Sigmoid colon (tissue), 7 donors: Measurements from ENCODE around the gene FUT7. TPM values are rescaled to one million over a fixed set of nuclear protein-coding genes. Genes with fewer than 3 reads are reported as not detected.
A peak's percentile ranks its signal among the peaks of the same experiment; 100 is the strongest.
"Not testable (repeated sequence)": the region's sequence is repeated elsewhere in the genome, so short reads cannot be mapped to it uniquely, and the experiment has no call there.

Source experiments
- DNase-seq: peaks from one replicate; pipeline ENCODE4 v3.0.0-alpha.2; 2019
- H3K27ac ChIP-seq, 4 donors: fragments of 200-600 bp; sonication (generic); one replicate each; pipeline ENCODE4 v1.5.1; 2016 to 2019; ENCODE audit warnings: mild to moderate bottlenecking in 1 of 4
- H3K27me3 ChIP-seq, 3 donors: fragments of 200-600 bp; sonication (generic); one replicate each; pipeline ENCODE4 v1.5.1; 2019; ENCODE audit warnings: mild to moderate bottlenecking in 1 of 3
- H3K36me3 ChIP-seq, 4 donors: fragments of 200-600 bp; sonication (generic); one replicate each; pipeline ENCODE4 v1.5.1; 2016 to 2019
- H3K4me1 ChIP-seq, 4 donors: fragments of 200-600 bp; sonication (generic); one replicate each; pipeline ENCODE4 v1.5.1; 2017 to 2019
- H3K4me3 ChIP-seq, 4 donors: fragments of 200-600 bp; sonication (generic); one replicate each; pipeline ENCODE4 v1.5.1; 2017 to 2019; ENCODE audit warnings: mild to moderate bottlenecking in 2 of 4, moderate library complexity in 1 of 4
- H3K9me3 ChIP-seq, 4 donors: fragments of 200-600 bp in 3 of 4; sonication (generic) in 3 of 4; one replicate each; pipeline versions ENCODE4 v1.5.1 to v1.6.1; 2013 to 2019
- EP300 ChIP-seq, 4 donors: sonication (generic); formaldehyde crosslinking; IDR thresholded peaks; one replicate each; pipeline ENCODE4 v1.6.1; 2017; ENCODE audit warnings: antibody characterized with exemption in 4 of 4
- POLR2A ChIP-seq, 2 donors: fragments of 450-650 bp; IDR thresholded peaks; one replicate each; pipeline ENCODE4 v1.6.1; 2016; ENCODE audit warnings: antibody characterized with exemption in 2 of 2, mild to moderate bottlenecking in 2 of 2, moderate library complexity in 2 of 2
- POLR2AphosphoS5 ChIP-seq, 4 donors: sonication (generic); formaldehyde crosslinking; IDR thresholded peaks; one replicate each; pipeline ENCODE4 v1.6.1; 2017; ENCODE audit warnings: antibody characterized with exemption in 4 of 4
- WGBS, 2 donors: extraction: QIAGEN DNeasy Blood & Tissue Kit; methylation state at CpG; one replicate each; pipeline ENCODE4 v1.1.7; 2013; 5-methylcytosine and 5-hydroxymethylcytosine counted together
- intact Hi-C: fragments of 100-400 bp; cut with DNase I; formaldehyde crosslinking; loops from one replicate; pipeline ENCODE4 v1.15.1; 2023
- polyA plus RNA-seq, 3 donors: library from polyadenylated mRNA; stranded (reverse); fragments of 200-250 nt; gene quantifications; one replicate each; pipeline ENCODE4 v1.2.3, GENCODE V29; 2013
- total RNA-seq, 4 donors: library from RNA; depleted of rRNA; stranded (reverse); fragments of >200 nt; gene quantifications; one replicate each; pipeline ENCODE4 v1.1.0, GENCODE V29; 2016
- TF ChIP-seq, protein P1 (sequence below), 4 experiments: fragments of 450-650 bp in 3 of 4; fragments of 200-600 bp in 1 of 4; IDR thresholded peaks; one replicate each; pipeline ENCODE4 v1.5.1; 2016 to 2019; ENCODE audit warnings: antibody characterized with exemption in 4 of 4, mild to moderate bottlenecking in 3 of 4, moderate library complexity in 2 of 4
- donor health status: healthy with polysubstance abuse.
- donor health status: Bipolar disorder and iron deficiency.
- donor health status: healthy.

FUT7 gene
- total and polyA plus RNA-seq, 7 donors = 0.36 to 1.3 (median 0.84) TPM; not detected in 3

DNA sequence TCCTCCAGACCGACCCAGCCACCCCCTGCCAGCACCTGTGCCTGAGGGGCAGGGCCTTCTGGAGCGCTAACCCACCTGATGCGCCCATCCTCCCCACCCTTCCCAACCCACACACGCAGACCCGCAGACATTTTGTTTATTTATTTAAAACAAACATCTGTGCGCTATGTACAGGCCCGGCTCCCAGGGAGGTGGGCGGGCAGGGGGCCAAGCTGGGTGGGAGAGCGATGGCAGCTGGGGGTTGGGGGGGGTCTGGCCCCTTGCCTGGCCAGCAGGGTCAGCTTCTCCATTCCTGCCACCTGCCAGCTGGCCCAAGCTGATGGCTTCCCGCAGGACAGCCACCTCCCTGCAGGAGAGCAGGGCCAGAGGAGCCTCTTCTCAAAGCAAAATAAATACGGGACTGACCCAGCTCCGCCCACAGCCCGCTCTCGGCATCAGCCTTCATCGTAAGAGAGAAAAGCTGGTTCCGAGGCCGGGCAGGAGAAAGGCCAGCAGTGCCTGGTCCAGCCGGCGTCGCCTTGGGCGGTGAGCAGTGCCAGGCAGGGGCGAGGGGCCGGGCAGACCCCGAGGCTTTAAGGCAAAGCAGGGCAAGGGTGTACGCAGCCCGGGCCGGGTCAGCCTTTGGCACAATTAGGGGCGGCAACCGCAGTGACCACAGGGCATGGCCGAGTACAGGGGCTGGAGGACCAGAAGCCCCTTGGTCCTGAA, 24.6 kb downstream of the FUT7 start:
- Histone ChIP-seq H3K36me3 (peaks cover 0 to 25% (median 10%) of the 10 kb centered on the region in 4 donors), H3K27me3 (no peaks in the 10 kb centered on the region), H3K4me3 (no peak overlapping the region), H3K9me3 (no peaks in the 10 kb centered on the region), H3K27ac (no peak overlapping the region), H3K4me1 (no peaks in the 10 kb centered on the region)
- intact Hi-C loops = no loop called here
- WGBS, 2 donors = 79 to 83% methylated on average over 30 of the region's 30 CpGs
- DNase-seq = no peak
- no peak for TF ChIP-seq POLR2AphosphoS5 (IDR thresholded peaks at IDR 0.05)
- no peak for TF ChIP-seq EP300 (IDR thresholded peaks at IDR 0.05)
- TF ChIP-seq, protein P1, sequence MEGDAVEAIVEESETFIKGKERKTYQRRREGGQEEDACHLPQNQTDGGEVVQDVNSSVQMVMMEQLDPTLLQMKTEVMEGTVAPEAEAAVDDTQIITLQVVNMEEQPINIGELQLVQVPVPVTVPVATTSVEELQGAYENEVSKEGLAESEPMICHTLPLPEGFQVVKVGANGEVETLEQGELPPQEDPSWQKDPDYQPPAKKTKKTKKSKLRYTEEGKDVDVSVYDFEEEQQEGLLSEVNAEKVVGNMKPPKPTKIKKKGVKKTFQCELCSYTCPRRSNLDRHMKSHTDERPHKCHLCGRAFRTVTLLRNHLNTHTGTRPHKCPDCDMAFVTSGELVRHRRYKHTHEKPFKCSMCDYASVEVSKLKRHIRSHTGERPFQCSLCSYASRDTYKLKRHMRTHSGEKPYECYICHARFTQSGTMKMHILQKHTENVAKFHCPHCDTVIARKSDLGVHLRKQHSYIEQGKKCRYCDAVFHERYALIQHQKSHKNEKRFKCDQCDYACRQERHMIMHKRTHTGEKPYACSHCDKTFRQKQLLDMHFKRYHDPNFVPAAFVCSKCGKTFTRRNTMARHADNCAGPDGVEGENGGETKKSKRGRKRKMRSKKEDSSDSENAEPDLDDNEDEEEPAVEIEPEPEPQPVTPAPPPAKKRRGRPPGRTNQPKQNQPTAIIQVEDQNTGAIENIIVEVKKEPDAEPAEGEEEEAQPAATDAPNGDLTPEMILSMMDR (IDR thresholded peaks at IDR 0.05) = no peak
- no peak for TF ChIP-seq POLR2A (IDR thresholded peaks at IDR 0.05)

DNA sequence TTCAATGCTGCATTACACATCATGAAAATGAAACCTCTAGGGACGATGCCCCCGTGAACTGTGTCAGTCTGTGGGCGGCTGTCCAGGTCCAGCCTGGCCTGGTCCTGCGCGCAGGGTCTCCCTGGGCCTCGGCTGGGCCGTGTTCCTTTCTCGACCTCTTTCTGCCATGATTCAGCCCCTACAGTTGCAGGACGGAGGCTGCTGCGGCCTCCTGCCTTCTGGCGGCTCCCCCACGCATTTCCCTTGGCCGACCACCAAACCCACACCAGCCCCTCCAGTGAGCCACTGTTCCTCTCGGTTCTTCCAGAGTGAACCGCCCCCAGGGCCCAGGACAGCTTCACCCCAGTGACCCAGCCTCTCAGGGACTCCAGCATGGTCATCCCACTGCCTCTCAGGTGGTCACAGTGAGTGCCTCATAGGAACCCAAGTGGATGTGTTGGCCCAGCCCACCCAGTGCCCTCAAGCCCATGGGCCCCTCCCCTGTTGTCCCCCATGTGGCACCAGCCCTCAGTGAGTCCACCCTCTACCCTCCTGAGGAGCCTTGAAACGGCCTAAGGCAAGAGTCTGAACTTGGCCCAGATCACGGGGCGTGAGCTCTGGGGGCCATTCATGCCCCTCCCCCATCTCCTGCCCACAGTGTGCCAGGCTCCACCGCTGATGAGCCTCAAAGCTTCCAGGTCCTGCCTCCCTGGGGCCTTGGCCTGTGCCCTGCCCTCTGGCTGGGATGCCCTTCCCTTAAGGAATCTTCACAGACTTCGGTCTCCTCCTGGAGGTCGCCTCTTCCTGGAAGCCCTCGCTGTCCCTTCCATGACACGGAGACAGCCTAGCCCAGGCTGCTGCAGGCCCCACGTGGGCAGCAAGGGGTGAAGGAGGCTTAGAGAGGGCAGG, 25.5 kb downstream of the FUT7 start:
- intact Hi-C loops = no loop called here
- WGBS, 2 donors = 67 to 80% methylated on average over 24 of the region's 24 CpGs
- Histone ChIP-seq H3K27ac (no peak overlapping the region), H3K4me1 (no peaks in the 10 kb centered on the region), H3K4me3 (no peak overlapping the region), H3K36me3 (peaks cover 0 to 16% (median 5%) of the 10 kb centered on the region in 4 donors), H3K9me3 (no peaks in the 10 kb centered on the region), H3K27me3 (no peaks in the 10 kb centered on the region)
- DNase-seq = no peak
- TF ChIP-seq EP300 (IDR thresholded peaks at IDR 0.05) (no peak), POLR2A (IDR thresholded peaks at IDR 0.05) (no peak), POLR2AphosphoS5 (IDR thresholded peaks at IDR 0.05) (no peak)
- TF ChIP-seq, protein P1 (IDR thresholded peaks at IDR 0.05) = no peak

DNA sequence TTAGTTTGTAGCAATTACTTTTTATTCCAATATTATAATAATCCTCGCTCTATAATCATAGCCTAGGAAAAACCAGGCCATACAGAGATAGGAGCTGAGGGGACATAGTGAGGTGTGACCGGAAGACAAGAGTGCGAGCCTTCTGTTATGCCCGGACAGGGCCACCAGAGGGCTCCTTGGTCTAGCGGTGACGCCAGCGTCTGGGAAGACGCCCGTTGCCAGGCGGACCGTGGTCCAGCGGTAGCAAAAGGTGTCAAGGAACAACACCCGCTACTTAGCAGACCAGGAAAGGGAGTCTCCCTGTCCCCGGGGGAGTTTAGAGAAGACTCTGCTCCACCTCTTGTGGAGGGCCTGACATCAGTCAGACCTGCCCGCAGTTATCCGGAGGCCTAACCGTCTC, 27.6 kb downstream of the FUT7 start:
- H3K36me3 ChIP-seq, H3K9me3 ChIP-seq, H3K27ac ChIP-seq, DNase-seq, H3K4me3 ChIP-seq, H3K27me3 ChIP-seq, H3K4me1 ChIP-seq, intact Hi-C loops: not testable (repeated sequence)
- WGBS, 2 donors = 36 to 47% methylated on average over 17 of the region's 17 CpGs
- TF ChIP-seq, protein P1 (IDR thresholded peaks at IDR 0.05) = peak in 2 of 4 experiments; percentile 22 to 37

DNA sequence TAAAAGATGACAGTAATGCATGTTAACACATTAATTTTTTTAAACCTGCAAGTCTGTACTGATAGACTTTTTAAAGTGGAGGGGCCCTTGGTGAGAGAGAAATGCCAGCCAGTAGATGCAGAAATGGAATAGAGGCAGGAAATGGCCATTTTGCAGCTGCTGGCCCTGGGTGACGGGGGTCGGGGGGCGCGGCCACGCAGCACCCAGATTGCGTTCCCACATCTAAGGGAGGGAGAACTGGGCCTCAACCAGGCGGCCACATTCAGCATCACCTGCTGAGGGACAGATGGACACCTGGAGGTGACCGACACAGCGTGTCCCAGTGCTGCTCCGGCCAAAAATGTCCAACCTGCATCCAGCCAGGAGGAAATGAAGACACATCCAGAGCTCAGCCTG, 29.2 kb downstream of the FUT7 start:
- intact Hi-C loops = no loop called here
- 88 to 91% methylated on average over 10 of the region's 10 CpGs for WGBS, 2 donors
- no peak for DNase-seq
- Histone ChIP-seq H3K4me3 (no peak overlapping the region), H3K27ac (no peak overlapping the region), H3K36me3 (no peaks in the 10 kb centered on the region), H3K4me1 (no peaks in the 10 kb centered on the region), H3K9me3 (no peaks in the 10 kb centered on the region), H3K27me3 (peaks cover under 1 to 10% (median 2%) of the 10 kb centered on the region in 3 donors)
- TF ChIP-seq, protein P1 (IDR thresholded peaks at IDR 0.05) = no peak
- TF ChIP-seq POLR2A (IDR thresholded peaks at IDR 0.05) (no peak), POLR2AphosphoS5 (IDR thresholded peaks at IDR 0.05) (no peak), EP300 (IDR thresholded peaks at IDR 0.05) (no peak)
